NAMALWA (cell line): ENCODE measurements around the gene MPP2.
"Not testable (repeated sequence)": the region's sequence is repeated elsewhere in the genome, so short reads cannot be mapped to it uniquely, and the experiment has no call there.

Experiments used
- DNase-seq: peaks from one replicate; pipeline ENCODE4 v3.0.0-alpha.2; 2015; ENCODE audit warnings: low spot score

The MPP2 gene

DNA sequence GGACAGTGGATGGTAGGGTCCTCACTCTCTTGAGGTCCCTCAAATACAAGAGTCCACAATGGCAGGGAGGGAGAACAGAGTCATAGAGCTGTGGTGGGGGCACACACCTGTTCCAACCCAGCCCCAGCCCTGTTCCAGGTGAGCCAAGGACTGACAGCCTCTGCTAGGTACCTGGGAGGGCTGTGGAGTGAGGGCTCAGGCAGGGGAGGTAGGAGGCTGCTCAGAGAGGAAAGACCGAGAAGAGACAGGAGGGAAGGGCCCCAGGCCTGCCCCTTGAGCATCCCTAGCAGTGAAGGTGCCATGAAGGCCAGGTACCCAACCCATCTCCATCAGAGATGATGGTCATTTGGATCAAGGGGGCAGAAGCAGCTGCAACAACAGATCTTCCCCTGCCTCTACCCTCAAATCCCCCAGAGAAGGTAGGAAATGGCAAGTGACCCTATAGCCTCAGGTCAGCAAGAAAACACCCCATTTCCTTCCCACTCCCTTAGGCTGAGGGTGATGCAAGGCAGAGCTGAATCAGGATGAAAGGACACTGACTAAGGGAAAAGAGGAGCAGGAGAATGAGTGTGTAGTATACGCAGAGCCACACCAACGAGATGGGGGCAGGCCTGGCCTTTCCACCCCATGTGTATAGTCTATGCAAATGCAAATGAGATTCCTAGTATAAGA, 31.7 kb downstream of the MPP2 start:
- no peak for DNase-seq

DNA sequence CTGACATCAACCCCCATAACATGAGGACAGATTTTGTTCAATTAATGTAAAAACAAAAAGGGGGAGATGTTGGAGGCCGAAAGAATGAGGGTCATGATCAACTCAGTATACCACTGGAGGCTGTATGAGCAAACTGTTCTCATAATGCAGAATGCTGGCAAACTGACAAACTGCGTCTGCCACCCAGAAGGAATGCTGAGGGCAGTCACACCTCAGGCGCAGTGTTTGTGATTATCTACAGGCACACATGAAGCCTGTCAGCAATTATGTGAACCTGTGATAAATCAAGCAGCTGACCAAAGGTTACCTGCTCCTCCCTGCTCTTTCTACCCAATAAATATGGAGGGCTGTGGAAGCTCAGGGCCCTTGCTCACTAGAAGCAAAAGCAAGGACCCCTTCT, 33.0 kb downstream of the MPP2 start:
- DNase-seq: no peak

DNA sequence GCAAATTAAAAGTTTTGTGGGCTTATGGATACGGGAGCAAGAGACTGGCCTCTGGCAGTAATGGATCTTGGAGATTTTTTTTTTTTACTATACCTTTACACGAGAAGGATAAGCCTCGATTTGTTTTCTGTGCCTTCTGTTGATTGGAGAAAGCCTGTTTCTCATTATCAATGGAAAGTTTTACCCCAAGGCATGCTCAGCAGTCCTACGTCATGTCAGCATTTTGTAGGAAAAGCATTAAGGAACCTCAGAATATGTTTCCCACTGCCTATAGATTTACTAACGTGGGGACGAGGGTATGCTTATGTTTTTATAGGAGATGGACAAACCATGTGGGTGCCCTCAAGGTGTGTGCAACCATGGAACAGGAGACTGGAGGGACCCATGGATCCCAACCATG, 33.5 kb downstream of the MPP2 start:
- no peak for DNase-seq

DNA sequence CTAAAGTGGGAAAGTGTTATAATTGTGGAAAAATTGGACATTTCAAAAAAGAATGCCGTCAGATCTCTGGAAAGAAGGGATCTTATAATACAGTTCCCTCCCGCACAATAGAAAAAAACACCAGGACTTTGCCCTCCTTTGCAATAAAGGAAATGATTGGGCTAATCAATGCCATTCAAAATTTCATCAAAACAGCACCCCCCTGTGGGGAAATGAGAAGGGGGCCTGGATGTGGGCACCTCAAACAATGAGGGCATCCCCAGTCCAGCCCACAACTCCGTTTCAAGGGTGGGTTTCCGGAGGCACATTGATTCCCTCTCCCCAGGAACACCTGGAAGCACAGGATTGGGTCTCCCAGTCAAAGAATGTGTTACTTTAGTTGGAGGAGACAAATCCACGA, 34.2 kb downstream of the MPP2 start:
- DNase-seq: no peak

DNA sequence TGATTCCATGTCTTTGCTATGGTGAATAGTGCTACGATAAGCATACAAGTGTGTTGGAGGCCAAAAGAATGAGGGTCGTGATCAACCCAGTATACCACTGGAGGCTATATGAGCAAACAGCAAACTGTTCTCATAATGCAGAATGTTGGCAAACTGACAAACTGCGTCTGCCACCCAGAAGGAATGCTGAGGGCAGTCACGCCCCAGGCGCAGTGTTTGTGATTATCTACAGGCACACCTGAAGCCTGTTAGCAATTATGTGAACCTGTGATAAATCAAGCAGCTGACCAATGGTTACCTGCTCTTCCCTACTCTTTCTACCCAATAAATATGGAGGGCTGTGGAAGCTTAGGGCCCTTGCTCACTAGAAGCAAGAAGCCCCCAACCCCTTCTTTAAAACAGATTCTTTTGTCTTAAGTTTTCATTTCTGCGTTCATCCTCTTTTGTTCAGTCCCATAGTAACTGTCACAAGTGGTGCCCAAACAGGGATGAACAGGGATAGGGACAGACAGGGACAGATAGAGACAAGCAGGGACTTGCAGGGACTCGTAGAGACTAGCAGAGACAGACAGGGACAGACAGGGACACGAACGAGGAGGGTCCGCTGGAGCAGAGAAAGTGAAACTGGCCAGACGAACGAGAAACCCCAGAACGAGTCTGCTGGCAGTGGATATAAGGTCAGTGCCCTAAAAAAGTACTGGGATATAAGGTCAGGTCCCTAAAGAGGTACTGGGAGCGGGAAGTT, 35.2 kb downstream of the MPP2 start:
- no peak for DNase-seq

DNA sequence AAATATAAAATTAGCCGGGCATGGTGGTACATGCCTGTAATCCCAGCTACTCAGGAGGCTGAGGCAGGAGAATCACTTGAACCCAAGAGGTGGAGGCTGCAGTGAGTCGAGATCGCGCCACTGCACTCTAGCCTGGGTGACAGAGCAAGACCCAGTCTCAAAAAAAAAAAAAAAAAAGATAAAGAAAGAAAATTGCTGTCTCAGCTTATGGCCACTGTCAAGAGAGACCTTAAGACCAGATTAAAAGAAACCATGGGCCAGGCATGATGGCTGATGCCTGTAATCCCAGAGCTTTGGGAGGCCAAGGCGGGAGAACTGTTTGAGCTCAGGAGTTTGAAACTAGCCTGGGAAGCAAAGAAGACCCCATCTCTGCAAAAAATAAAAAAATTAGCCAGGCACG, 38.3 kb downstream of the MPP2 start:
- not testable (repeated sequence) for DNase-seq

DNA sequence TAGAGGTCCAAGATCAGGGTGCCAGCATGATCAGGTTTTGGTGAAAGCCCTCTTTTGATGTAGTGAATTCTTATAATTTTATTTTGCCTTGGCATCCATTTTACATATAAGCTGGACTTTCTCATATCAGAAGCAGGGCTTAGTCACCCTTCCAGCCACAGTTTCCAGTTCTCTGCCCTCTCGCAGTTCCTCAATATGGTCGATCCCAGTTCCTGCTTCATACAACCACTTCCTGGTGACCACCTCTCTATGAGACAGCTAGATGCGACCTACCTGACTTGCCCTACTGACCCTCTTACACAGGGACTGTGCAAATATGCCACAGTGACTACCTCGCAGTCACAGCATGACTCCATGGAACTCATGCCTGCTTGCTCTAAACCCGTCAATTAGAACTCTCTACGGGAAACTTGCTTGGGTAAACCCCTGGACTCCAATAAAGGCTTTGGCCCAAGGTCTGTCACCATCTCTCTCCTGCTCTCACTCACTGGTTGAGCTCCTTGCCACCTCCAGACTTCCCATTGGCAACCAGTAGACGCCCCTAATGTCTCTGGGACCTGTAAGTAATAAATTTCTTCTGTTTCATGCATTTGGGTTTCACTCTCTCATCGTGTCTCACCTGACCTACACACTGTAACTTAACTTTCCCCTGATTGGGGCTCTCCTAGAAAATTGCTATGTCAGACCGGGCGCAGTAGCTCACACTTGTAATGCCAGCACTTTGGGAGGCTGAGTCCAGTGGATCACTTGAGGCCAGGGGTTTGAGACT, 38.9 kb downstream of the MPP2 start:
- DNase-seq: no peak

DNA sequence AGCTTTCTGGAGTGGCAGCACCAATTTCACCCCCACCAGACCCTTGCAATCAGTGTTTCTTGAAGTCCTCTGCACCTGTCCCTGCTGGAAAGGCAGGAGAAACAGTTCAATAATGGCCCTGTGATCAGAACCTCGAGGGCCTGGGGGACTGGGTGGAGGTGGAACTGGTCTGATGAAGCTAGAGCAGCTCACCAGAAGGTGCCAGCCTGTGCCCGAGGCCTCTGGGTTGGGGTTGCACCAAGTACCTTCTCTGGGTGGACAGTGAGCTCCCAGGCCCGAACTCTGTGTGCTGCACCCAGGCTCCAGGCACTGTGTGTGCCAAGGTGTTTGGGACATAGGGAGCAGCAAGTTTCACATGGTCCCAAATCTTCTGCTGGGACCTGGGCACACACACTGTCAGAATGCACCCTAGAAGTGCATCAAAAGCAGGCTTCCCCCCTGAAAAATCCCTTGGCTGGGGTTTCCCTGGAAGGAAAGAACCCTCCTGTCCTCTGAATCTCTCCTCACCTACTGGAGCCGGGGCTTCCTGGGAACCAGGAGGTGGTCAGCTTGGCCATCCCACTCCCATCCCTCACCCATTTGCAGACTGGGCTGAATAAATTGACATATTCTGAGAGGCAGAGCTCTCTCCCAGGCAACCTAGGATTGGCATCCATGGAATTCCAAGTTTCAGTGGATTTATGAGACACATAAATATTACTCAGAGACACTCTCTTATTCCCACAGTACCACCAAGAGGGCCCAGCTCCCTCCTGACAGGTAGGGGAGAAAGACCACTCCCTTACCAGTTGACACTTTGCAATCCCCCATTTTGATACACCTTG, 43.0 kb downstream of the MPP2 start:
- no peak for DNase-seq

DNA sequence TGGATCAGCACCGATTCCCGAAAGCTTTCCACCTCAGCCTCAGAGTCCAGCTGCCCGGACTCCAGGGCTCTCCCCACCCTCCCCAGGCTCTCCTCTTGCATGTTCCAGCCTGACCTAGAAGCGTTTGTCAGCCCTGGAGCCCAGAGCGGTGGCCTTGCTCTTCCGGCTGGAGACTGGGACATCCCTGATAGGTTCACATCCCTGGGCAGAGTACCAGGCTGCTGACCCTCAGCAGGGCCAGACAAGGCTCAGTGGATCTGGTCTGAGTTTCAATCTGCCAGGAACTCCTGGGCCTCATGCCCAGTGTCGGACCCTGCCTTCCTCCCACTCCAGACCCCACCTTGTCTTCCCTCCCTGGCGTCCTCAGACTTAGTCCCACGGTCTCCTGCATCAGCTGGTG, 45.4 kb downstream of the MPP2 start:
- no peak for DNase-seq

DNA sequence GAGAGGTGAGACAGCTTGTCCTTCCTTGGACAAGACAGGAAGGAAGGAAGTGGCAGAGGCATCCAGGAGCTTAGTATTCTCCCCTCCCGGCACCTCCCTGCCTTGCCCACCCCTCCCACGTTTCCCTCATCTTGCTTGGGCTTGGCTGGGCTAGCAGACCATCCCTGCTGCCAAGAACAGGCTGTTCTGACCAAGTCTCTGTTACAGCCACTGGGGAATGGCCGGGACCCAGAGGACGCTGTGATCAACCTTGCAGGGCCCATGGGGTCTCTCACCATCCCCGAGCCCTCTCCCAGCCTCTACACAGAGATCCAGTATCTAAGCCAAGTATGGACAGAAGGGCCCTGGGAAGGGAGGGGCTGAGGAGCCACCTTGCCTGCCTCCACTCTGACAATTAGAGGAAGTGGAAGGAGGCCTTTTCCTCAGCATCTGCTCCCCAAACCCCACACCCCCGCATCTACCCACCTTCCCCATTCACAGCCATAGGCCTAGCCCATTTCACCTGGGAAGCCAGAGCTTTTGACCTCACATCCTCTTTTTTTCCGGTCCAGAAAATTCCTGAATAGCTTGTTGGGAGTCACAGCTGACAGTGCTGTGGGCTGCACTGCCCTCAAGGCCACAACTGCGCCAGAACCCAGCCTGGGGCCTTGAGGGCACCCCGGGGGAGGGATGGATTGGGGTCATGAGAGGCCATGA, 46.3 kb downstream of the MPP2 start:
- no peak for DNase-seq

DNA sequence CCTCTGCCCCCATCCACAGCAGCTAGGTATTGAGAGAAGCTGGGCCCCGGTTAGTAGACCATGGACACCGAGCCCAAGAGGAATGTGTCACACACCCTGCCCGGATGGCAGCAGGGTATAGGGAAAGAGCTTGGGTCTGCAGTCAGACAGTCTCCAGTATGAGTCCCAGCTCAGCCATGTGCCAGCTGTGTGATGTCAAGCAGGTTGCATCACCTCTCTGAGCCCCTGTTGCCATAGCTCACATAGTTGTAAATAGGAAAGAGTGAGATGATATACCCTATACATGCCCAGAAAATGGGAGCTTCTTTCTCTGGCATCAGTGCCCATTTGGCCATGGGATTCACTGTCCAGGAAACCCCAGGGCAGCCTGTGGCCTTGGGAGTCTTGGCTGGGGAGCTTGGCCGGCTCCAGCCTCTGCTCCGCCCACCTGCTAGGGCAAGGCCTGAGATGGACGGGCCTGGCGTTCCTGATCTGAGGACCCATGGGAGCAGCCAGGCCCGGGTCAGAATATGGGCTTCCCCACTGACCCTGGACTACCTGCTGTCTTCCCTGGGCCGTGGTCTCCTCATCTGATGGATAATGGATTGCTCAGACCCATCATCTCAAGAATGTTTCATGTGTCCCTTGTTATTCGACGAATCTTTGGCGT, 47.1 kb downstream of the MPP2 start:
- DNase-seq: no peak

DNA sequence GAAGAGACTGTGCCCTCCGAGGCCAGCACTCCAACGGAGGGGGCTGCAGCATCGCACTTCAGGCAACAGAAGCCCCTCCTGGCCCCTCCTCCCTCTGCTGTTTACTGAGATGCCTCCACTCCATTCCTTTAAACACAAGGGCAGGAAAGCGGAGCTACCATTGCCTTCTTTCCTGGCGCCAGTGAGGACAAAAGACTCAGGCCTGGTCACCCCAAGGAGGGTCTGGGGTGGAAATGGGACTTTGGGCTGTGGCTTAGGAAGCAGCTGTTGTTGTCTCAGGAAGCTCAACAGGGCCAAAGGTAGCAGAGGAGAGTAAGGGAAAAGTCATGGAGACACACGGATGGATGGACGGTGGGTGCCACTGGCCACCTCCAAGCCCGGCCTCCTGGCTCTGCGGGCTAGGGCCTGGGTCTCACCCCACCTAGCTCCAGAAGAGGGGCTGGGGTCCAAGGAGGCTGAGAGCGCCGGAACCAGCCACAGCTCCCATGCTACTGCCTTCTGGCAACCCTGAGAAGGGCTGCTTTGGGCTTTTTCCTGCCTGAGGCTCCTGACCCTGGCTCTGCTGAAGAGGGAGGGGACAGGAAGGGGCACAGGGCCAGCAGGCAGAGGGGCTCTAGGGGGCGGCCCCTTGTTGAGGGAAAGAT, 49.3 kb downstream of the MPP2 start:
- DNase-seq: no peak

DNA sequence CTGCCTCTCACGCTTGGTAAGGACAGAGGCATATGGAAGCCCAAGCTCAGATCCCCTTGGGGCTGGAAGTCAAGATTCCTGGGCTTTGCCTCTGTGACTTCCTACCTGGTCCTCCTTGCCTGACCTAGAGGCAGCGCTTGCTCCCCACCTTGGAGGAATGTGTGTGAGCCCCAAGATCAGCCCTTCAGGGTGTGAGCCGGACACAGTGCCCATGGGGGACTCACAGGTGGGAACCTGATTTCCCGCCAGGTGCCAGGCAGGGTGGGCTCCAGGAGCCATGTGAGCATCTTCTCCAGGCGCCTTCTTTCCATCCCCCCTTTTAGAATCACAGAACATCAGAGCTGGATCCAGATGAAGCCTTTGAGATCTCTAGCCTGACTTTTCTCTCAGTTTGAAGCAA, 50.2 kb downstream of the MPP2 start:
- DNase-seq: no peak

DNA sequence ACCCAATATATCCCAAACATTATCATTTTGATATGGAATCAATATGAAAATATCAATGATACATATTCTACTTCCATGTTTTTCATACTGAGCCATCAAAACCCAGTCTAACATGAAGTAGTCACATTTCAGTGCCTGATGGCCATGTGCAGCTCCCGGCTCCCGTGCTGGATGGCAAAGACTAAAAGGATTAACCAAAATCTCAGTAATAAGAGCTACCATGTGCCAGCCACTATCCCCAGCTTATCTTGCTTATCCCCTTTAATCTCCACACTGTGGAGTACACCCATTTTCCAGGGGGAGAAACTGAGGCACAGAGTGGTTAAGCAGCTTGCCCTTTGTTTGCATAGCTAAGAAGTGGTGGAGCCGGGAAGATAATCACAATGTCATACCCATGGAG, 51.2 kb downstream of the MPP2 start:
- no peak for DNase-seq

DNA sequence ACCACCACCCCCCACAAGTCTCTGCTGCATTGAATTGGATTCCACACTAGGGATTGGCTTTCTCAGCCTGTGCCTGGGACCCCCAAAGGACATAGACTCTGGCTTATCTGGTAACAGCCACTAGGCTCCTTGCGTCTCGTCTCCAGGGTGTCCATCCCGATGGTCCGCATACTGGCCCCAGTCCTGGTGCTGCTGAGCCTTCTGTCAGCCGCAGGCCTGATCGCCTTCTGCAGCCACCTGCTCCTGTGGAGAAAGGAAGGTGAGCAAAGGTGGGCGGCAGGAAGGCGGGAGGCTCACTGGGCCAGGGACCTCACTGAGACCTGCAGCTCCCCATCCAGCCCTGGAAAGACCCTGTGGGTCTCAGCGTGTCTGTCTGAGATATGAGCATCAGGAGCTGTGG, 52.3 kb downstream of the MPP2 start:
- DNase-seq: no peak

DNA sequence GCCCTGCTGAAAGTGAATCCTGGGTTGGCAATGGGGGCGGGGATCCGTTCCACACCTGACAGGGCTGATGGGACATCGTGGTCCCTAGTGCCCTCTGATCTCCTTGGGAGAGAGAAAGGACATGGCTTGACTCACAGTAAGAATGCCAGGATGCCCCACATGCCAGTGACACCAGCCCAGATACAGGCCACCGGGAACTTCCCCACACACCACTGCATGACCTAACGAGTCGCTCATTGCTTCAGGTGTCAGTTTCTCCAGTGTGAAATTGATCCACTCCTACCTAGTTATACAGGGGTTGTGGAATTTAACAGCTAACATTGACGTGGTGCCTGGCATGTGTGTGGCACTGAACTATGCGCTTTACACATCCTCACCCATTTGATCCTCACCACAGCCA, 52.8 kb downstream of the MPP2 start:
- DNase-seq: no peak

DNA sequence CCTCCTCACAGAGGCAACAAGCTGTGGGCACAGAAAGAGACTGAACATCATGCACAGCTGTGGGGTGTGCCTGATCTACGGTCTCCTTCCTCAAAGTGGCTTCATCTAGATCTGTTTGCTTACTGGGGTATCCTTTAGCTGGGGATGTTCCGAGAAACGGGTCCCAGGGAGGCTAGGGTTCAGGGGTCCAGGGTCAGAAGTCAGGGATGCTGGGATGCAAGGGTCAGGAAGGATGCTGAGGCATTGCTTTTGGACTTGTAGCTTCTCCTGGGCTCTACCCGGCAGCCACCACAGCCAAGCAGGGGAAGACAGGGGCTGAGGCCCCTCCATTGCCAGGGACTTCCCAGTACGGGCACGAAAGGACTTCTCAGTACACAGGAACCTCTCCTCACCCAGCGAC, 53.8 kb downstream of the MPP2 start:
- no peak for DNase-seq

DNA sequence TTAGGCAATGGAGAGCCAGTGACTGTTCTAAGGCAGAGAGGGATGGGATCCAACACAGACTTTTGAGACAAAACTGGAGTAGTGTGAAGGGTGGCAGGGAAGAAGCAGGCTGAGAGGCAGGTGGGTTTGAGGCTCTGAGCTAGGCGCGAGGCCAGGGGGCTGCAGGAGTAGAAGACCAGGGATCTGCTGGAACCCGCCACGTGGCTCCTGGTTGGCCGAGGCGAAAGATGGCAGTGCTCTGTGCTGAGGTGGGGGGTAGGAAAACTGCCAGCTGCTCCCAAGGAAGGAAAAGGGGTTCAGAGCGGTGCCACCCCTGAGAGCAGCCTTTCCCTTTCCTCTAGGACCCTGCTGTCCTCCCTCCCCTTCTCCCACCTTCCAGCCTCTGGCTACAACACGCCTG, 54.8 kb downstream of the MPP2 start:
- no peak for DNase-seq

DNA sequence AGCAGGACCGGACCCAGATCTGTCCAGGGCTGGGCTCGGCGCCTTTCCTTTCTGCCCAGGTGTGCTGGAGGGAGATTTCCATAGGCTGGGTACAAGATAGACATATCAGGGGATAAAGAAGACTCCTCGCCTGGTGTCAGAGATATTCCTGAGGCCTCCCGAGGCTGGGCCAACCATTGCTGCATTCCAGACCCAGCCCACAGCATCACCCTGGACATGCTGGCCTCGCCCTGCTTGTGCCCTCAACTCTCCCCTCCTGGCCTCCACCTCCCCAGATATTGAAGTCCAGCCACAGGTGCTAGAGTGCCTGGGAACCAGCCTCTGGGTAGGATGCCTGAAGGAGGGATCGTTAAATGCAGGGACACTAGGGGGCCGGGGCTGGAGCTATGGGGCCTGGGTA, 58.2 kb downstream of the MPP2 start:
- no peak for DNase-seq

DNA sequence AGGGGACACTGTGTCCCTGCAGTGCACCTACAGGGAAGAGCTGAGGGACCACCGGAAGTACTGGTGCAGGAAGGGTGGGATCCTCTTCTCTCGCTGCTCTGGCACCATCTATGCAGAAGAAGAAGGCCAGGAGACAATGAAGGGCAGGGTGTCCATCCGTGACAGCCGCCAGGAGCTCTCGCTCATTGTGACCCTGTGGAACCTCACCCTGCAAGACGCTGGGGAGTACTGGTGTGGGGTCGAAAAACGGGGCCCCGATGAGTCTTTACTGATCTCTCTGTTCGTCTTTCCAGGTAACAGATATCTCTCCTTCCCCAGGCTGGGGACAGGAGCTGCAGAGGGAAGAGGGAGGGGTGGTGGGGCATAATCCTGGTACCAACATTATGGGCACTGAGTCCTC, 58.7 kb downstream of the MPP2 start:
- DNase-seq: no peak

DNA sequence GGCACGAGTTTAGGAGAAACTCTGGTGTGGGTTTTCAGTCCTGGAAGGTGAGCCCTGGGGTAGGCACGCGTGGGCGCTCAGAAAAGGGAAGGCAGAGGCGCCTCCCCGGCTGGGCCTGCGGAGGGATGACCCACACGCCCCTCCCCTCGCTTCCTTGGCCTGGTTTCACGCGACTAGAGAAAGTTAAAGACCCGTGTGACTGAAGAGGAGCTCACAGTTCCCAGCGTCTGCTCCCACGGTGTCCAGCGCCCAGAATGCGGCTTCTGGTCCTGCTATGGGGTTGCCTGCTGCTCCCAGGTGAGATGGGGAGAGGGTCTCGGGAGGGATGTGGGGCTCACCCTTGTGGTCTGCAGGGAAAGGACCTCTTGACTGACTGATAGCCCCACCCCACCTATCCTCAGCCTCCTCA, 60.4 kb downstream of the MPP2 start, which contains the start of gene CD300LG:
CD300LG (plus strand) TSS at position 214 of the 409 bp plus-strand sequence; CDS start at position 255, 41 bp downstream.
- no peak for DNase-seq
